HG03280 (cell line): Measurements from ENCODE around the gene TMEM161B.
"Not testable (repeated sequence)": the region's sequence is repeated elsewhere in the genome, so short reads cannot be mapped to it uniquely, and the experiment has no call there.

Experiments
- ATAC-seq: cut with Tn5 transposase; IDR thresholded peaks from one replicate; pipeline ENCODE4 v1.9.1; 2021; ENCODE audit warnings: mild to moderate bottlenecking, moderate library complexity; ENCODE audit not compliant: unreplicated experiment

TMEM161B gene

DNA sequence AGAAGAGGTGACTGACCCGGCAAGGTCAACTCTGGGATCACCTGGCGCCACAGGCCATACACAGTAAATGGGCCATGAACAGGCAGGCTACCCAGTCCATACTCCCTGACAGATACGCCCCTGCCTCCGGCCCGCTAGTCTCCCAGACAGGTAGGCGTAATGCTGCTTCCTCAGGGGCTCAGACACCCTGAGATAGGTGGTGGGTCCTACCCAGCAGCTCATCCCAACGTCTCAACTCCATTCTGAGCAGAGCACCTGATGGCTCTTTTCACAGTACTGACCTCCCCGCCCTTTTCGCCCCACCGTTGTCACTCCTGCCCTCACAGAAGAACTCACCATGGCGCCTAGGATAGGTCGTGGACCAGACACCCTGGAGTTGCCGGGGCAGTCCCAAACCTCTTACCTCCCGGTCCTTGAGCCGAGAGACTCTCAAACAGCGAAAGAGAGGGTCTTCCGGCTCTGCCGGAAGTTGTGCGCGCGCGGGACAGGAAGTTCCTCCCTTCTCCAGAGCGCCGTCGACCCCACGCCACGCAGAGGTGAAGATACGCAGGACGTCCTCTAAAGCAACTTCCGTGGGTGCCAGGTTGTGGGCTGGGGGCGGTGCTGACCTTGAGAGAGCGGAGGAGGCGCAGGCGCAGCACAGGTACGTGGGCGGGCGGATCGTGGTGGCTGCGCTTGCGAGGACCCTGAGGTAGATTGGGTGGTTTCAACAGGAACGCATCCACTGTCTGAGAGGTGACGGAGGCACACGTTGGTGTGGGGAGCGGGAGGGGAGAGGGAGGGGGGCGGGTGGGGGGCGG lies at the start of gene TMEM161B:
TSS of gene TMEM161B (minus strand) at position 461 of the 800 bp plus-strand sequence. CDS start at position 339, 122 bp downstream.
- ATAC-seq, result peak; percentile 99

DNA sequence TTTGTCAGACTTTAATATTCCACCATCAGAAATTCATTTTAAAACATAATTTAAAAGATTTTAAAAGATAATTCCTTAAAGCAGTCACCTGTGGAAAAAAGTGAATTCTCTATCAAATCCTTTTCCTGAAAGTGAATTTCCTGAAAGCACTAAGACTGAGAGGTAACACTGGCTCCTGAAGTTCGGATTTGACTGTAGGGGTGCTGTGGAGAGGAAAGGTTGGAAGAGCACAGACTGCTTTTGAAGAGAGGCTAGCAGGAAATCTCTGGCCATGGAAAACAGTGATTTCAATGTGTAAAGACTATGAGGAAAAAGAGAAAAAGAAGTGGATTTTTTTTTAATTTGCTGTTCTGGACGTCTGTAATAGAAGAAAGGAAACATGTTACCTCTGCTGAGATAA lies 35.7 kb upstream of the TMEM161B start:
- no peak for ATAC-seq

DNA sequence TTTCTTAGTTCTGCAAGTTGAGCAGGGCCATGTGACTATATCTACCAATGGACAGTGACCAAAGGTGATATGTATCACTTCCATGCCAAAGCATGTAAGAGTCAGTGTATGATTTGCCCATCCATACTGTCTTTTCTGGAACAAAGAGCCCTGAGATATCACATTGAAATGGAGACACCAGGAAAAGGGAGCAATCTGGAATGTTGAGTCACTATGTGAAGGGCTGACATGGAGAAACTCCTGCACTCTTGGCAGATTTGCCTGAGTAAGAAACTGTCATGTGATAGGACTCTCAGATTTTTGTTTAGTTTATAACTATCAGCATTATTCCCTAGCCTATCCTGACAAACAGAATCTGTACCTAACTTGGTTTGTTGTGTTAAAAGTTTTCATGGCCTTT lies 29.8 kb upstream of the TMEM161B start:
- no peak for ATAC-seq

DNA sequence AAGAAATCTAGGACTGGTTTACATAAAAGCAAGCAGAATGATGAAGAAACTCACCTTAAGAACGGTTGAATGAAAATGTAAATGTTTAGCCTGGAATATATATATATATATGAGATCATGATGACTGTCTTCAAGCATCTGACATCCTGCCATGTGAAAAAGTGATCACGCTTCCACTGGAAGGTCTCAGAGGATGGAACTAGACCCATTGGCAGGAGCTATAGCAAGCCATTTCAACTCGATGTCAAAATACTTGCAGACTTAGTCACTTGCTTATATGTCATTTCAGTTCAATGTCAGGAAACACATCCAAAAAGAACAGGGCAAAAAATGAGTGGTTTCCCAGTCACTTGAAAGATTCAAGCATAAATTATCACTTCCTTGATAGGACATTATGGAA lies 22.2 kb upstream of the TMEM161B start:
- no peak for ATAC-seq

DNA sequence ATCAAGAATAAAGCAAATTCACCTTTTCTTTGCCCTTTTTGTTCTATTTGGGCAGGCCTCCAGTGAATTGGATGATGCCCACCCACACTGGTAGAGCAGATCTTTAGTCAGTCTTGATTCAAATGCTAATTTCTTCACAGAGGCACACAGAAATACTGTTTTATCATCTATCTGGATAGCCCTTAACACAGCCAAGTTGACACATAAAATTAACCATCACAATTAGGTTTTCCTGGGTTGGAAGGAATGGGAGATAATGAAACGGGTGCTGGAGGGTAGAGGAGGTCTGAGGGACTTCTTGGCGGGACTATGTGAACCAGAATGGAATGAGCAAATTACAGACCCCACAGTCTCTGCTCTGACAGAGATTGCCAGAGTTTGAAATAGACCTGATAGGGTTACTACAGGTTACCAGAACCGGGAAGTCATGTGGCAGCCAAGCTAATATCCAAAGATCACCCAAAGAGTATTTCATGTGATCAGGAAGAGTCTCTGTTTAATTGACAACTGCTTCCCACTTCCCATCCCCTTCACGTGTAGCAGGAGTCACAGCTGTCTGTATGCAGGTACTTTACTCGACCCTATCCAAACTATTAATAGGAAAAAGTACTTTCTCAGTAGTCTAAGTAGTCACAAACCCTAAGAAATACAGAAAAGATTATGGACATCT lies 20.0 kb upstream of the TMEM161B start:
- ATAC-seq, result no peak

DNA sequence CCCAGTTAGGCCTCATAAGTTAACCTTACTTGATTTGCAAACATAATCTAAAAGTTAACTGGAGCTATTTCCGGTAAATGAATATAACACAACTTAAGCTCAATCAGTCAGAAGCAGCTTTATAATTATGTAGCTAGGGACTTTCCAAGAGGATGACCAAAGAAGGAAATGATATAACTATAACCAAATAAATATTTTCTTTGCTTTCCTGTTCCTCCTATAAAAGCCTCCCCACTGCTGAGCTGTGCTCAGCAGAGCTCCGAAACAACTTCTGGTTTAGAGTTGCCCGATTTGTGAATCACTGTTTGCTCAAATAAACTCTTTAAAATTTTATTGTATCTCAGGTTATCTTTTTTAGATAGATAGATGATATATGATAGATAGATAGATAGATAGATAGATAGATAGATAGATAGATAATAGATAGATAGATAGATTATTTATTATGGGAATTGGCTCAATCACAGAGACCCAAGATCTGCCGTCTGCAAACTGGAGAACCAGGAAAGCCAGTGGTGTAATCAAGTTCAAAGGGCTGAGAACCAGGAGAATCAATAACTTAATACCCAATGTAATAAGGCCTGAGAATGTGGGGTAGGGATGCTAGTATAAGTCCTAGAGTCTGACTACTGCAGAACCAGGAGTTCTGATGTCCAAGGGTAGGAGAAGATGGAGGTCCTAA lies 19.3 kb upstream of the TMEM161B start:
- no peak for ATAC-seq

DNA sequence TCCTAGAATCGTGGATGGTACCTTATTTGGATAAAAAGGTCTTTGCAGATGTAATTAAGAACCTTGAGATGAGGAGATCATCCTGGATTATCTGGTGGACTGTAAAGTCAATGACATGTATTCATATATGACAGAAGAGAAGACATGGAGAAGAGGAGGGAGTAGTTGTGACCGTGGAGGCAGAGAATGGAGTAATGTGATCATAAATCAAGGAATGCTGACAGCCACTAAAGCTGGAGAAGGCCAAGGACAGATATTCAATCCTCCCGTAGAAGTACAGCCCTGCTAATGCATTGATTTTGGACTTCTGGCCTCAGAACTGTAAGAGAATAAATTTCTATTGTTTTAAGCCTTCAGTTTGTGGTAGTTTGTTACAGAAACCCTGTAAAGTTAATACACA lies 18.7 kb upstream of the TMEM161B start:
- ATAC-seq, result no peak

DNA sequence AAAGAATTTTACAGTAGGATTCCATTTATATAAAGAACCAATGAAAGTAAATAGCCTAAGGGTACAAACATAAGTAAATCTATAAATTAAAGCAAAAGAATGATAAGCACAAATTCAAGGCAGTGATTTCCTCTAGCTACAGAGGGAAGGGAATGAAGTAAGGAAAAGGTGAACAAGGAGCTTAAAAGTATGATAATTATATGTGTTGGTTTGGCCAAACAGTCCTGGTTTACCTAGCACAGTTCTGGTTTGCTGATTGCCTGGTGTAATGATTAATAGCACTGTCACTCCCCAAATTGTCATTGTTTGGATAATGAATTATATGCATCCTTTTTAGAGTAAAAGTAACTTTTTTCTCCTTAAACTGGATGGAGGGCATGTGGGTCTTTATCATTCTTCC lies 15.0 kb upstream of the TMEM161B start:
- no peak for ATAC-seq

DNA sequence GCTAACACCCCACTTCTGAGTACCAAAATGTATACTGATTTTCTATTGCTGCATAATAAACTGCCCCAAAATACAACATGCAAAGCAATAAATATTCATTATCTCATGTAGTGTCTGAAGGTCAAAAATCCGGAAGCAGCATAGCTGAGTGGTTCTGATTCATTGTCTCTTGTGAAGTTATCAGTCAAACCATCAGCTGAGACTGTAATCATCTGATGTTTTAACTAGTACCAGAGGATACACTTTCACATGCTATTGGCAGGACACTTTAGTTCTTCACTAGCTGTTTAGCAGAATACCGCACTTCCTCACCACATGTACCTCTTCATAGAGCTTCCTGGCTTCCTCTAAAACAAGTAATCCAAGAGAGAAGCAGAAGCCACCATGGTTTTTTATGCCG lies 12.7 kb upstream of the TMEM161B start:
- ATAC-seq, result no peak

DNA sequence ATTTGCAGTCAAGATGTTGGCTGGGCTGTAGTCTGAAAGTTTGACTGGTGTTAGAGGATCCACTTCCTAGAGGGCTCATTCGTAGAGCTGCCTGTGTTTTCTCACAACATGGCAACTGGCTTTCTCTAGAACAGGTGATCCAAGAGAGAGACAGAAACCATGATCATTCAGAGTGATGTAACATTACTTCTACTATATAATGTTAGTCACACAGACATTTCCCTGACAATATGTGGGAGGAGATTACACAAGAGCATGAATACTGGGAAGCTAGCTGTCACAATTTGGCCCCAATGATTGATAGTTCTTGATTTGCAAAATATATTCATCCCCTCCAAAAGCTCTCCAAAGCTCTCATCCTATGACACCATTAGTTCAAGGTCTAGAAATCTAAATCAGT lies 10.9 kb upstream of the TMEM161B start:
- no peak for ATAC-seq

DNA sequence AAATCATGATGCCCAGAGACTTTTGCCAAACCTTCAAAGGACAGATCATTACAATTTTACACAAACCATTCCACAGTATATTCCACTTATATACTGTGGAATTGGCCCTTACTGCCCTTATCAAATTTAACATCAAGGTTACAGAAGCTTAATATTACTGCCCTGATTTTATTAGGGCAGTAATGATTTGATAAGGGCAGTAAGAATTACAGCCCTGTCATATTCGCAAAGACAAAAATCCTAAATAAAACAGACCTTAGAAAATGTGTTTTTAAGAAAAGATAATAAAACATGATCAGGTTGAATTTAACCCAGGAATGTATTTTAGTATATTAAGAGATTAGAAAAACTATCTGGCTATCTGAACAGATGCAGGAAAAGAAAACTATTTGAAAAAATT lies 7.7 kb upstream of the TMEM161B start:
- no peak for ATAC-seq

DNA sequence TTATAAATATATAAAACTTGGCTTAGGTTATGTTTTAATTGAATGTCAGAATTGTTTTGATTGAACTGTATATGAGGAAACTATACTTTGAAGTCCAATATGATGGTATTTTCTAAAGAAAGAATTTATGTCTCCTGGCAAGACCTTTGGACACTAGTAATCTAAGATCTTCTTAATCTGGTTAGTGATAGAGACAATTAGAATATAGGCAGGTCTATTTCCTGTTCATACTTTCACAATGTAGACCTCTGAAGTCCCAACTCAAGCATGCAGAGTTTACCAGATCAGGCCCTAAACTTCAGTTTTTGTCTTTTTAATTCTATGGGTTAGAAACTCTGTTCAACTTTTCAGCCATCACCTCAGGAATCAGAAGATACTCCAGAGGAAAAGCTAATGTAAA lies 6.9 kb upstream of the TMEM161B start:
- no peak for ATAC-seq

DNA sequence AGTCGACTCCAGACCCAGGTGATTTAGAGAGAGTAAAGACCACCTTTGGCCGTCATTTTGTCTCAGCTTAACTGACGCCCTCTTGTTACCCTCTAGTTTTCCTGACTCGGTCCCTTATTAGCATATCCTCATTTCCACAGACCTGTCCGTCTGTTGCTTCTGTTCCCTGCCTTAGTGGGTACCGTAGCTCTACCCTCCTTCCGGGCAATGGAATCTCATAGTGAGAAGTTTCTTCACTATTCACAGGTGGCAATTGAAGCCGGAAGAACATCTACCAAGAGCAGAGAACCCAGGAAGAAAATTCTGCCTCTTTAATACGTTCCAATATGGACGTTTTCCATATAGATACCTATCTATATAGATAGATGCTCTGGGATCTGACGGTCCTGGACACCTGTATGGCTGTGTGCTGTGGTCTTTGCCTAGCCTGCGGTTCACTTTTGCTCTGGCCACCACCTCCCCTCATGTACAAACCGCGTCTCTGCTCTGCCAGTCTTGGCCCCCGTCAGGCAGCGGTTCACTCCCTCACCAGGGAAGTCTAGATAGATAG lies 652 bp upstream of the TMEM161B start:
- ATAC-seq, result peak; percentile 23

DNA sequence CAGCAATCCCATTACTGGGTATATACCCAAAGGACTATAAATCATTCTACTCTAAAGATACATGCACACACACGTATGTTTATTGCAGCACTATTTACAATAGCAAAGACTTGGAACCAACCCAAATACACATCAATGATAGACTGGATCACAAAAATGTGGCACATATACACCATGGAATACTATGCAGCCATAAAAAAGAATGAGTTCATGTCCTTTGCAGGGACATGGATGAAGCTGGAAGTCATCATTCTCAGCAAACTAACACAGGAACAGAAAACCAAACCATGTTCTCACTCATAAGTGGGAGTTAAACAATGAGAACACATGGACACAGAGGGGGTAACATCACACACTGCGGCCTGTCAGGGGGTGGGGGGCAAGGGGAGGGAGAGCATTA lies 4.1 kb downstream of the TMEM161B start:
- ATAC-seq, result not testable (repeated sequence)

DNA sequence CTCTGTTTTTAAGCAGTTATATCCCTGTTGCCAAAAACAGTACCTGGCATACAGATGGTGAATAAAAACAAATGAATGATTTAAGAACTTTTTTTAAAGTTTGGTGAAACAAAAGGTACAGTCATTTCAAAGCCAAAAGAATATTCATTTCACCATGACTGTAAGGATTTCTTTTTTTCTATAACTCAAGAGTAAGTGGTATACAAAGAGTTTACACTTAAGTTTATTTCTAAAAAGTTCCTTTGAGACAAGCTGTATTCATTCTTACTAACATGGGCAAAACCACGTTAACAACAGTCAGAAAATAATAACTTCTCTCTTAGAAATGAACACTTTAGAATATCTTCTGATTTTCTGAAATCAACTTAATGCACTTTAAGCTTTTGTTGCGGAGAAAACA lies 5.3 kb downstream of the TMEM161B start:
- ATAC-seq, result no peak

DNA sequence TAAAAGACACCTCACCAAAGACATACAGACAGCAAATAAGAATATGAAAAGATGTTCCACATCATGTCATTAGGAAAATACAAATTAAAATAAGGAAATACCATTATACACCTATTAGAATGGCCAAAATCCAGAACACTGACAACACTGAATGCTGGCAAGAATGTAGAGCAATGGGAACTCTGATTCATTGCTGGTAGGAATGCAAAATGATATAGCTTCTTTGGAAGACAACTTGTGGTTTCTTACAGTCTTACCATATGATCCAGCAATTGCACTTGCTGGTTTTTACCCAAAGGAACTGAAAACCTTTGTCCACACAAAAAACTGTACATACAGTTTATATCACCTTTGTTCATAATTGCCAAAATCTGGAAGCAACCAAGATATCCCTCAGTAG lies 6.5 kb downstream of the TMEM161B start:
- ATAC-seq, result no peak

DNA sequence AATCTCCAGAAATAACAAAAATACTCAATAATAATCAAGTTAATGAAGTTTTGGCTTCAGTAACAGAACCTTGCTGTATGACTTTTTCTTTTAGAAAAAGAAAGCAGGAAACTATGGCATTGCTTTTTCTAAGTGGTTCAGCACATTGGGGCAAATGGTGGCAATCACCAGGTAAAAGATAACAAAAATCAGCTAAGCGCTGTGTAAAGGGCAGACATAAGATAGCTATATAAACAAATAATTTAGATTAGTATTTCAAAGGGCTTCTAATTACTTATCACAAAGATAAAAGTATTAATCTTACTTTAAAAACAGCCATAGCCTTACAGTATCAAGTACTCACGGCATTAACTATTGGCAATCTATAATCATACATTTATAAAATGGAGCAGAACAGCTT lies 10.0 kb downstream of the TMEM161B start:
- ATAC-seq, result no peak

DNA sequence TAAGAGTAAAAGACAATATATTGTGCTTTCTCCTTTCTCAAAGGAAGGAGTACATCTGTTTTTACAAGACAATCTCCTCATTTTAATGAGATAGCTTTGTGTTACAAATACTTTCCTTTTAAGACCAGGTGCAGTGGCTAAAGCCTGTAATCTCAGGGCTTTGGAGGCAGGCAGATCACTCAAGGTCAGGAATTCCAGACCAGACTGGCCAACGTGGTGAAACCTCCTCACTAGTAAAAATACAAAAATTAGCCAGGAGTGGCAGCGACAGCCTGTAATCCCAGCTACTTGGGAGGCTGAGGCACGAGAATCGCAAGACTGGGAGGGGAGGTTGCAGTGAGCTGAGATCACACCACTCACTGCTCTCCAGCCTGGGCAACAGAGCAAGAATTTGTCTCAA lies 11.8 kb downstream of the TMEM161B start:
- ATAC-seq, result no peak

DNA sequence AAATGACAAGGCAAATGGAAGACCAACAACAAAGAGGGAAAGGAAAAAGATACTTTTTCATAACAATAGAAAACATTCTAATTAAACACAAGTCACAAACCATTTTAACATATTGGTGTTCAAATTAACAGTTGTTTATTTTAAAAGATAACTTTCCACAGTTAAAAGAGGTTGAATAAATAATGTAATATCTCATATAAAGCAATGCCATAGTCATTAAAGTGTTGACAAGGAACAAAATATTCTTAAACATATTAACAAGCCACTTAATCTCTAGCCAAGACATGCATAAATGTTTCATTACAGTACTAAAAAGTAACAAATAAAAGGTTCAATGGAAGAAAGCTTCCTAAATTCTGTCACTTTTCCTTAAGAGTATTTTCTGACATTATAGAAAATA lies 12.6 kb downstream of the TMEM161B start:
- ATAC-seq, result no peak

DNA sequence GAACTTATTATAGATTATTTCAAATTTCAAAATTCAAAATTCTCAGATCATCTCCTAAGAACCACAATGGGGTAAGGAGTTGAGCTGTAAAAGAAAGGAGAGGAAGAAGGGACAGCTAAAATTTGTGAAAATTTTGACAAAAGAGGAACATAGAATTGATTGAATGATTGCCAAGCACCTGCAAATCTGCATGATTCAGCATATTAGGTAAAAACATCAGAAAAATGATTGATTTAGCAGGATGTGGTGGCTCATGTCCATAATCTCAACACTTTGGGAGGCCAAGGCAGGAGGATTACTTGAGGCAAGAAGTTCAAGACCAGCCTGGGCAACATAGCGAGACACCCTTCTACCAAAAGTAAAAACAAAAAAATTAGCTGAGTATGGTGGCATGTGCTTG lies 14.3 kb downstream of the TMEM161B start:
- ATAC-seq, result no peak

DNA sequence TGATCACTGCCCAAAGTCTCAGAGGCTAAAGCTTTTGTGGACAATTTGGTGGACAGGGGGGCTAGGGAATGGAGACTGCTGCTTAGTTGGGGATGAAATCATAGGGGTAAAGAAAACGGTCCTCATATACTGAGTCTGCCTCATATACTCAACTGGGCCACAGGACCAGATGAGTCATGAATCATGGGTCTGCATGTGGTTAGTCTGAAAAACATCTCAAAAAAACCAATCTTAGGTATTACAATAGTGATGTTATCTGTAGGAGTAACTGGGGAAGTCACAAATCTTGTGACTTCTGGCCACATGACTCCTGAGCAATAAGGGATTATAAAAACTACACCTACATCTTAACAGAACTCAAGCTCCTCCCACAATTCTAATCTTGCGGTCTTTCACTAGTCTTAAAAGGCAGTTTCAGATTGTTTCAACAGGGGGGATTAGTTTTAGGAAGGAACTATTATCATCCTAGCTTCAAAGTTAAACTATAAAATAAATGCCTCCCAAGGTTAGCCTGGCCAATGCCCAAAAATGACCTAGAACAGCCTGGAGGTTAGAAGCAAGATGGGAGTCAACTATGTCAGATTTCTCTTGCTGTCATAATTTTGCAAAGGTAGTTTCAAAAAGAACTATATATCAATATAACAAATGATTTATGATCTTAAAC lies 17.5 kb downstream of the TMEM161B start:
- peak; percentile 90 for ATAC-seq
